Measurements from ENCODE around the gene PNPLA7. TPM values are rescaled to one million over a fixed set of nuclear protein-coding genes. Genes with fewer than 3 reads are reported as not detected.
"Not testable (repeated sequence)": the region's sequence is repeated elsewhere in the genome, so short reads cannot be mapped to it uniquely, and the experiment has no call there.

PNPLA7 gene
- total RNA-seq, 1 donor from 2014 or later = 32.1 TPM

- no peak for DNase-seq (ENCODE audit: low spot score)
Measured at GRCh38 chr9:137482094-137482781, 68.0 kb downstream of the PNPLA7 start.

GRCh38 chr9:137480686-137481683 is 69.2 kb downstream of the PNPLA7 start:
- DNase-seq (ENCODE audit: low spot score) = no peak

- DNase-seq (ENCODE audit: low spot score) = no peak
Measured at GRCh38 chr9:137479892-137480685, 70.1 kb downstream of the PNPLA7 start.

GRCh38 chr9:137478962-137479861 is 71.0 kb downstream of the PNPLA7 start:
- no peak for DNase-seq (ENCODE audit: low spot score)

GRCh38 chr9:137478613-137478961 is 71.6 kb downstream of the PNPLA7 start:
- DNase-seq (ENCODE audit: low spot score) = no peak

GRCh38 chr9:137477778-137478612 is 72.2 kb downstream of the PNPLA7 start:
- DNase-seq (ENCODE audit: low spot score) = no peak

- no peak for DNase-seq (ENCODE audit: low spot score)
Measured at GRCh38 chr9:137476856-137477255, 73.3 kb downstream of the PNPLA7 start.

- no peak for DNase-seq (ENCODE audit: low spot score)
Measured at GRCh38 chr9:137475666-137476065, 74.5 kb downstream of the PNPLA7 start.

- DNase-seq (ENCODE audit: low spot score) = no peak
Measured at GRCh38 chr9:137474271-137474670, 75.9 kb downstream of the PNPLA7 start.

GRCh38 chr9:137470785-137471184 is 79.4 kb downstream of the PNPLA7 start:
- no peak for DNase-seq (ENCODE audit: low spot score)

GRCh38 chr9:137467896-137468295 is 82.3 kb downstream of the PNPLA7 start:
- no peak for DNase-seq (ENCODE audit: low spot score)

GRCh38 chr9:137467161-137467581 is 83.0 kb downstream of the PNPLA7 start:
- DNase-seq (ENCODE audit: low spot score) = no peak

- DNase-seq (ENCODE audit: low spot score) = not testable (repeated sequence)
Measured at GRCh38 chr9:137466389-137467085, 83.7 kb downstream of the PNPLA7 start.

- no peak for DNase-seq (ENCODE audit: low spot score)
Measured at GRCh38 chr9:137465720-137466388, 84.3 kb downstream of the PNPLA7 start.

GRCh38 chr9:137465000-137465719 is 85.0 kb downstream of the PNPLA7 start:
- DNase-seq (ENCODE audit: low spot score) = no peak

GRCh38 chr9:137464291-137464999 is 85.8 kb downstream of the PNPLA7 start:
- DNase-seq (ENCODE audit: low spot score) = no peak

- no peak for DNase-seq (ENCODE audit: low spot score)
Measured at GRCh38 chr9:137463931-137464290, 86.3 kb downstream of the PNPLA7 start.
